Mucosa of rectum (tissue), 2 donors: ENCODE results near the gene FOXO1.

Experiments used
- H3K27ac ChIP-seq, 2 donors: one replicate each; pipeline ENCODE4 v1.7.0; 2013; ENCODE audit warnings: inconsistent platforms in 2 of 2, low read depth in 2 of 2, low read length in 2 of 2
- H3K27me3 ChIP-seq, 2 donors: one replicate each; pipeline ENCODE4 v1.7.0; 2013; ENCODE audit warnings: low read length in 2 of 2; ENCODE audit not compliant: control insufficient read depth in 2 of 2, insufficient read depth in 2 of 2
- H3K36me3 ChIP-seq, 2 donors: one replicate each; pipeline ENCODE4 v1.7.0; 2013; ENCODE audit warnings: low read length in 2 of 2; ENCODE audit not compliant: control insufficient read depth in 2 of 2, insufficient read depth in 2 of 2
- H3K4me1 ChIP-seq, 2 donors: one replicate each; pipeline ENCODE4 v1.7.0; 2013; ENCODE audit warnings: low read length in 2 of 2, mild to moderate bottlenecking in 1 of 2; ENCODE audit not compliant: control insufficient read depth in 2 of 2, insufficient read depth in 2 of 2
- H3K4me3 ChIP-seq, 2 donors: one replicate each; pipeline ENCODE4 v1.7.0; 2013; ENCODE audit warnings: low read length in 2 of 2
- H3K9ac ChIP-seq, 2 donors: one replicate each; pipeline ENCODE4 v1.7.0; 2013; ENCODE audit warnings: low read length in 2 of 2, low read depth in 1 of 2, mild to moderate bottlenecking in 1 of 2
- H3K9me3 ChIP-seq, 2 donors: one replicate each; pipeline ENCODE4 v1.7.0; 2013; ENCODE audit warnings: low read length in 2 of 2; ENCODE audit not compliant: control insufficient read depth in 2 of 2
- donor health status: healthy.
- donor health status: Normal muscosa, but diverticular disease.

Gene FOXO1

DNA sequence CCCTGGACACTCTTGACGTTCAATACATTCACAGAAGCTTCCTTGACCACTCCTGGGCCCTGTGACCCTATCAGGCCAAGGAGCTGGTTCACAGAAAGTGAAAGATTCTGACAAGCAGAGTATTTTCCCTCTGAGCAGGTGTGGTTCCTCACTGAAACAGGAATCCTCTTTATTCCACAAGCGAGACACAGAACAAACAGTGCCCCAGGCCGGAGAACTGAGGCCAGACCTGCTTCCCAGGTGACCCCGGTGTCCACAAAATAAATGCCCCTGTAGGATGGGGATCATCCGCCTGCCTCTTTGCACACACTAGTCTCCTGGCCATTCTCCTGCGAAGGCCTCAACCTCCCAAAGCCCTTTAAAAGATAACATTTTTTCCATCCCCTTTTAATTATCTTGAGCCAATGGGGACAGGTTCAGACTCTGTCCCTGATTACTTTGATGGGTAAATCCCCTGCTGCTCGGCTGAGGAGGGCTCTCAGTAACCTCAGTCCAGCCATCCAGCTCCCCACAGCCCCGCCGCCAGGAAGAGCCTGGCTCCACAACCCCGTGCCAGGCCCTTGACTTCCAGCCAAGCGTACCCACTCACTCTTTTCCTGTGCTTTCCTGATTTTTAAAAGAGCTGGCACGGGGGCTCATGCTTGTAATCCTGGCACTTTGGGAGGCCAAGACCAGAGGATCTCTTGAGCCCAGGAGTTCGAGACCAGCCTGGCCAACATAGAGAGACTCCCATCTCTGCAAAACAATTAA lies 129.1 kb downstream of the FOXO1 start:
- Histone ChIP-seq H3K27ac (peak overlapping the region in 1 of 2 donors; percentile 9), H3K27me3 (no peaks in the 10 kb centered on the region), H3K4me1 (peaks cover 4 to 9% of the 10 kb centered on the region in 2 donors), H3K36me3 (no peaks in the 10 kb centered on the region), H3K4me3 (no peak overlapping the region), H3K9ac (no peak overlapping the region), H3K9me3 (no peaks in the 10 kb centered on the region)

GRCh38 chr13:40536443-40537113 lies 129.9 kb downstream of the FOXO1 start:
- H3K9me3 ChIP-seq: no peaks in the 10 kb centered on the region
- H3K27ac ChIP-seq: peak overlapping the region in 1 of 2 donors; percentile 9
- no peak overlapping the region for H3K9ac ChIP-seq
- H3K4me1 ChIP-seq: peaks cover 4 to 9% of the 10 kb centered on the region in 2 donors
- H3K36me3 ChIP-seq: no peaks in the 10 kb centered on the region
- H3K27me3 ChIP-seq: no peaks in the 10 kb centered on the region
- H3K4me3 ChIP-seq: no peak overlapping the region

GRCh38 chr13:40535345-40535836 lies 131.1 kb downstream of the FOXO1 start:
- H3K4me3 ChIP-seq: no peak overlapping the region
- no peak overlapping the region for H3K27ac ChIP-seq

GRCh38 chr13:40534456-40534855 lies 132.0 kb downstream of the FOXO1 start:
- H3K9me3 ChIP-seq: no peaks in the 10 kb centered on the region
- H3K36me3 ChIP-seq: no peaks in the 10 kb centered on the region
- H3K27me3 ChIP-seq: no peaks in the 10 kb centered on the region
- H3K9ac ChIP-seq: no peak overlapping the region
- H3K4me1 ChIP-seq: peaks cover 4 to 9% of the 10 kb centered on the region in 2 donors
- H3K27ac ChIP-seq: no peak overlapping the region
- H3K4me3 ChIP-seq: no peak overlapping the region

More at GRCh38 chr13:40535345-40535836, 131.1 kb downstream of the FOXO1 start:
- no peaks in the 10 kb centered on the region for H3K36me3 ChIP-seq
- H3K27me3 ChIP-seq: no peaks in the 10 kb centered on the region
- no peaks in the 10 kb centered on the region for H3K9me3 ChIP-seq
- H3K4me1 ChIP-seq: peaks cover 4 to 9% of the 10 kb centered on the region in 2 donors
- no peak overlapping the region for H3K9ac ChIP-seq

DNA sequence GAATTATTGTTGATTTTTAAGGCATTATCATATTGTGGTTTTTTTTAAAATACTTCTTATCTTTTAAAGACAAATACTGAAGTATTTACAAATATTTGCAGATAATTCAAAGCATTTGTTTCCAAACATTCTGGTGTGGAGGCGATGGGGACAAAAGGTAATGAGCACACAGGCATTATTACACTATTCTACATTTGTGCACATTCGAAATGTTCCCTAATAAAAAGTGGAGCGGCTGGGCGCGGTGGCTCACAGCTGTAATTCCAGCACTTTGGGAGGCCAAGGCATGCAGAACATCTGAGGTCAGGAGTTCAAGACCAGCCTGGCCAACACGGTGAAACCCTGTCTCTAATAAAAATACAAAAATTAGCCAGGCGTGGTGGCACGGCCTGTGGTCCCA lies 133.4 kb downstream of the FOXO1 start:
- Histone ChIP-seq H3K4me1 (peaks cover 4 to 9% of the 10 kb centered on the region in 2 donors), H3K36me3 (no peaks in the 10 kb centered on the region), H3K27ac (no peak overlapping the region), H3K4me3 (no peak overlapping the region), H3K9me3 (no peaks in the 10 kb centered on the region), H3K27me3 (no peaks in the 10 kb centered on the region), H3K9ac (no peak overlapping the region)

- Histone ChIP-seq H3K27me3 (no peaks in the 10 kb centered on the region), H3K9me3 (no peaks in the 10 kb centered on the region), H3K4me1 (no peaks in the 10 kb centered on the region), H3K9ac (no peak overlapping the region), H3K36me3 (no peaks in the 10 kb centered on the region), H3K27ac (no peak overlapping the region), H3K4me3 (no peak overlapping the region)
These were observed 135.5 kb downstream of the FOXO1 start for GRCh38 chr13:40530961-40531360.

GRCh38 chr13:40528881-40529280 lies 137.6 kb downstream of the FOXO1 start:
- no peak overlapping the region for H3K9ac ChIP-seq
- no peak overlapping the region for H3K27ac ChIP-seq
- H3K4me3 ChIP-seq: no peak overlapping the region
- H3K9me3 ChIP-seq: no peaks in the 10 kb centered on the region
- H3K36me3 ChIP-seq: no peaks in the 10 kb centered on the region
- H3K27me3 ChIP-seq: no peaks in the 10 kb centered on the region
- no peaks in the 10 kb centered on the region for H3K4me1 ChIP-seq

DNA sequence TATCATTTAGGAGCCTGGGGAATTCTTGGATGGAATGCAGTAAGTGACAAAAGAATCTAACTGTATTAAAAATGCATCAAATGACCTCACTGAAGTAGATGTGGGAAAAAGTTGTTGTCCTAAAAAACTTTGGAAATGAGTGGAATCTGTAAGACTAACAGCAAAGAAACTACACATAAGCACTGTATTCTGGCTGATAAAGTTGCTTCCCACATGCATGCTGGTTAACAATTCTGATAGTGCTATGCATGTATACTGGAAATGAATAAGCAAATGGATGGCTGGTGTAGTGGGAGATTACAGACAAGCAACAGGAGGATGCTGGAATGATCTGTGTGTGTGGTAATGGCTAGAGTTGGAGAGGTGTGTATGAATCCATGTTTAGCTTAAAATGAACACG lies 138.5 kb downstream of the FOXO1 start:
- Histone ChIP-seq H3K27me3 (no peaks in the 10 kb centered on the region), H3K27ac (no peak overlapping the region), H3K4me3 (no peak overlapping the region), H3K9me3 (no peaks in the 10 kb centered on the region), H3K36me3 (no peaks in the 10 kb centered on the region), H3K9ac (no peak overlapping the region), H3K4me1 (no peaks in the 10 kb centered on the region)

DNA sequence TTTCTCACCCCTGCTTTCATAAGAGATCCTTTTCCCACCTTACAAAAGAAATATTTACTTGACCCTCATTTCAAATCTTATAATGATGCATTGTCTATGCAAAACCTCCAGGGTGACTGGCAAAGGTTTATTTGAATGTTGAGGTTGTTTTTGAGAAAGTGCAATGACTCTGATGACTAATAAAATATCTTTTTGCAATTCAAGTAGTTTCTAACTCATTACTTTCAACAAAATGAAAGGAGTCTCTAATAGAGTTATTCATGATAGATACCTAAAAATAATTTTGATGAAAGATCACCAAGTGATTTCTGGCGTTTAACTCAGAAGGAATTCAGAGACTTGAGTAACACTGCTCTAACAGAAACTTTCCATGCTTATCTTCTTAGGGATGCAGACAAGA lies 144.2 kb downstream of the FOXO1 start:
- H3K9ac ChIP-seq: no peak overlapping the region
- H3K36me3 ChIP-seq: no peaks in the 10 kb centered on the region
- H3K4me3 ChIP-seq: no peak overlapping the region
- no peaks in the 10 kb centered on the region for H3K9me3 ChIP-seq
- H3K27me3 ChIP-seq: no peaks in the 10 kb centered on the region
- no peaks in the 10 kb centered on the region for H3K4me1 ChIP-seq
- no peak overlapping the region for H3K27ac ChIP-seq

DNA sequence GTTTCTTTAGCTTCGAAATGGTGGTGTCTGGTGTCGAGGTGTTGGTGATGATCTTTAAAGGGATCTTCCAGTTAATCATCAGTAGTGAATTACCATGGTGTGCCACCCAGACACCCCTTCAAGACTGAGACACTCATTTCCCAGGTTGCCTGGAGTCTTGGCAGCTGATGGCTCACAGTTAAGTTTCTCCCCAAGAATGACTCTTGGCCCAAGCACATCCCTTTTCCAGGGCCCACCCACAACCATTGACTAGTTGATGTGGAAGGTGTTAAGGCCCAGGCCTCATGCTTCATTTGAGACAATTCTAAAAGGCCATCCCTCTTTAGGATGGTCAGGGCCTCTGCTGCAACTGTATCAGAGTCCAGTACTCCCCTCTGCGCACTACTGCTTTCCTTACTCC lies 145.5 kb downstream of the FOXO1 start:
- no peaks in the 10 kb centered on the region for H3K9me3 ChIP-seq
- H3K27ac ChIP-seq: no peak overlapping the region
- H3K36me3 ChIP-seq: no peaks in the 10 kb centered on the region
- no peak overlapping the region for H3K9ac ChIP-seq
- no peaks in the 10 kb centered on the region for H3K4me1 ChIP-seq
- H3K27me3 ChIP-seq: no peaks in the 10 kb centered on the region
- no peak overlapping the region for H3K4me3 ChIP-seq
